NCI-H82 (cell line): ENCODE measurements around the gene GPR132.
"Not testable (repeated sequence)": the region's sequence is repeated elsewhere in the genome, so short reads cannot be mapped to it uniquely, and the experiment has no call there.

Experiments used
- DNase-seq: peaks from one replicate; lab custom pipeline; 2025; lab: John Stamatoyannopoulos, UW

The GPR132 gene, protein sequence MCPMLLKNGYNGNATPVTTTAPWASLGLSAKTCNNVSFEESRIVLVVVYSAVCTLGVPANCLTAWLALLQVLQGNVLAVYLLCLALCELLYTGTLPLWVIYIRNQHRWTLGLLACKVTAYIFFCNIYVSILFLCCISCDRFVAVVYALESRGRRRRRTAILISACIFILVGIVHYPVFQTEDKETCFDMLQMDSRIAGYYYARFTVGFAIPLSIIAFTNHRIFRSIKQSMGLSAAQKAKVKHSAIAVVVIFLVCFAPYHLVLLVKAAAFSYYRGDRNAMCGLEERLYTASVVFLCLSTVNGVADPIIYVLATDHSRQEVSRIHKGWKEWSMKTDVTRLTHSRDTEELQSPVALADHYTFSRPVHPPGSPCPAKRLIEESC

DNA sequence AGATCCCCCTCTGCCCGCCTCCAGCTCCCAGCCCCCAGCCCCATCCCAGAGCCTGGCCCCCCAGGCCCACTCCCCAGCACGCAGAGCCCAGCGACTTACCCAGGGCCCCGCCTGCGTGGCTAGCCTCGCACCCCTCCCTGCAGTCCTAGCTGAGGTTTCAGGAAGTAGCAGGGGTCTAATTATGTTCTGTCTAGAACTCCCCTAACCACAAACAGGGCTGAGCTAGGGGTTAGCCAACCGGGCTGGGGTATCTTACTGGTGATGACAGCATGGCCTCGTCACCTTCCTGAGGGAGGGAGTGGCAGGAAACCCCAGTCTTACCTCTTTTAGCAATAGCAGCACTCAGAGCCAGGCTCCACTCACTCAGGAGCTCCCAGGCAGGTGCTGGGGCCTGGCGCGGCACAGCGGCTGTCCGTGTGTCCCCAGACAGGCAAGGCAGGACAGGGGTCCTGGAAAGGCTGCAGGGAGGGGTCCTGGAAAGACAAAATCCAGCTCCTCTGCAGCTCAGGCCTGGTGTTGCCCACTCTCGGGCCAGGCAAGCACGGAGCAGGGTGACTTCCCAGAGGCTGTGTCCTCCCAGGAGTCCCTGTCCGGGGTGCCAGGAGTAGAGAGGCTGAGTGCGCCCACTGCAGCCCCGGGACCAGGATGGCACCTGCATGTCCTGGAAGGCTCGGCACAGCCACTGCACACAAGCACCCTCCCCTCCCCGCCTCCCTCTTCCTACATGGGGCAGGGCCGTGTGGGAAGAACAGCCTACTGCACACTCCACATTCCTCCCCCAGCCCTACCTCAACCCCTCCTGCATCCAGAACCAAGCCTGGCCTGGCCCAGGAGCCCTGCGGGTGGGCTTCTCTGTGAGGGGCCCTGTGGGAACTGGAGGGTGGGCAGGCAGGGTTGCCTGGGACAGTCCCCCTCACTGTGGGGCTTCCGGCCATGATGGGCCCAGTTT lies at the start of gene GPR132:
Gene GPR132 (minus strand): TSS at position 151 of the 949 bp plus-strand sequence. CDS start 10,010 bp downstream, outside the sequence.
- no peak for DNase-seq

DNA sequence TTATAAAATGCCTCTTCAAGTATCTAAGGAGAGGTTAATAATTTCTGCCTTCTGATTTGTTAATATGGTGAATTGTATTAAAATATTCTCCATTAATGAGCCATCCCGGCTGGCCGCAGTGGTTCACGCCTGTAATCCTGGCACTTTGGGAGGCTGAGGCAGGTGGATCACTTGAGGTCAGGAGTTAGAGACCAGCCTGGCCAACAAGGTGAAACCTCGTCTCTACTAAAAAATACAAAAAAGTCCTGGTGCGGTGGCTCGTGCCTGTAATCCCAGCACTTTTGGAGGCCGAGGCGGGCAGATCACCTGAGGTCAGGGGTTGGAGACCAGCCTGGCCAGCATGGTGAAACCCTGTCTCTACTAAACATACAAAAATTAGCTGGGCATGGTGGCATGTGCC lies 44.0 kb upstream of the GPR132 start:
- DNase-seq = not testable (repeated sequence)

- no peak for DNase-seq
Observed at GRCh38 chr14:105108516-105108864, 43.3 kb upstream of the GPR132 start.

DNA sequence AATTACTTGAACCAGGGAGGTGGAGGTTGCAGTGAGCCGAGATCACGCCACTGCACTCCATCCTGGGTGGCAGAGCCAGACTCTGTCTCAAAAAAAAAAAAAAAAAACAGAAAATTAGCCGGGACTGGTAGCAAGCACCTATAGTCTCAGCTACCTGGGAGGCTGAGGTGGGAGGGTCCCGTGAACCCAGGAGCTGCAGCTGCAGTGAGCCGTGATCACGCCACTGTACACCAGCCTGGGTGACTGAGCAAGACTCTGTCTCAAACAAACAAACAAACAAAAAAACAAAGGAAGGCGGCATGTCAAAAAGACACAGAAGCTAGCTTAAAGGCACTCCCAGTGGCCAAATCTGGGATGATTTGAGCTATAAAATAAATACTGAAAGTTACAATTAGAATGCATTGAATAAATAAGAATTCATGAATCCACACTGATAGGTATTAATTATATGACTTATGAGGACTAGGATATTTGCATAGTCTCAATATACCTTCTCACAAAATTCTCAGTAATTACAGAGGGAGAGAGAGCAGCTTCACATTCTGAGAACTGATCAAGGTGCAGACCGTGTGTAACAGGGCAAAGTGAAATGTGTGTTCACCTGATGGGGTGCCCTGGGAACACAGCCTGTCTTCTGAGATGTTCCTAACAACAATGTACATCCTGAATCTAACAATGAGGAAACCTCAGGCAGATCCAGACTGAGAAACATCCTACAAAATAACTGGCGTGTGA lies 42.7 kb upstream of the GPR132 start:
- DNase-seq = no peak

DNA sequence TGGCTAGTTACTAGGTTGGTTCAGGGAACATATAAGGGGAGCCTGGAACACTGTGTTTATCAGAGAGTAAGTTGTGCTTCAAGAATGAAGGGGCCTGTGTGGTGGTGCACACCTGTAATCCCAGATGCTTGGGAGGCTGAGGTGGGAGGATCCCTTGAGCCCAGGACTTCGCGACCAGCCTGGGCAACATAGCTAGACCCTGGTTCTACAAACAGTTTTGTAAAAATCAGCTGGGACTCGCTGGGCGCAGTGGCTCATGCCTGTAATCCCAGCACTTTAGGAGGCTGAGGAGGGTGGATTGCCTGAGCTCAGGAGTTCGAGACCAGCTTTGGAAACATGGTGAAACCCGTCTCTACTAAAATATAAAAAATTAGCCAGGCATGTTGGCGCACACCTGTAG lies 42.1 kb upstream of the GPR132 start:
- no peak for DNase-seq

DNA sequence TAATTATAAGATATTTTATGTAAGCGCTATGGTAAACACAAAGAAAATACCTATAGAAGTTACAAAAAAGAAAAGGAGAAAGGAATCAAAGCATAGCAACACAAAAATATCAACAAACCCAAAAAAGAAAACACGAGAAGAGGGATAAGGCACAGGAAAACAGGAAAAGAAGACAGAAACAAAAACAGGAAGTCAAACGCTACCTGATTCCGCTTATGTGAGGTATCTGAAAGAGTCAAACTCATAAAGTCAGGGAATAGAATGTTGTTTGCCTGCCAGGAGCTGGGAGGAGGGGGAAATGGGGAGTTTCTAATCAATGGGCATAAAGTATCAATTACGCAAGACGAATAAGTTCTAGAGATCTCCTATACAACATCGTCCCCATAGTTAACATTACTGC lies 39.9 kb upstream of the GPR132 start:
- DNase-seq = no peak

DNA sequence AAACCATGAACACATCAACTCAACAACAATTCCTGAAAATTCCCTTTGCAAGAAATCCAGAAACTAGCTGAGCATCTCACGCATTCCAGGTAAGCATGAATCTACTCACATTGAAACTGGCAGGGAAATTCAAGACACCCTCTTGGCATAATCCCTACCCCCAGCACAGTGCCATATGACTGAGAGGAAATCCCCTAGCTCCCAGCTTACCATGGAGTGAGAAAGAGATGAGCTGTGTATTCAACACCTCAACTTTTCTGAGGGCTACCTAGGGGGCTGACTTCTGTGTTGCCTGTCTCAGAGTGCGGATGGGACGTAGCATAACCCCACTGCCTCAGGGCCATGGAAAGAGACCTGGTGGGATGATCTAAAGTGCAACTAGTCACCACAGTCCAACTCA lies 37.7 kb upstream of the GPR132 start:
- DNase-seq = no peak

DNA sequence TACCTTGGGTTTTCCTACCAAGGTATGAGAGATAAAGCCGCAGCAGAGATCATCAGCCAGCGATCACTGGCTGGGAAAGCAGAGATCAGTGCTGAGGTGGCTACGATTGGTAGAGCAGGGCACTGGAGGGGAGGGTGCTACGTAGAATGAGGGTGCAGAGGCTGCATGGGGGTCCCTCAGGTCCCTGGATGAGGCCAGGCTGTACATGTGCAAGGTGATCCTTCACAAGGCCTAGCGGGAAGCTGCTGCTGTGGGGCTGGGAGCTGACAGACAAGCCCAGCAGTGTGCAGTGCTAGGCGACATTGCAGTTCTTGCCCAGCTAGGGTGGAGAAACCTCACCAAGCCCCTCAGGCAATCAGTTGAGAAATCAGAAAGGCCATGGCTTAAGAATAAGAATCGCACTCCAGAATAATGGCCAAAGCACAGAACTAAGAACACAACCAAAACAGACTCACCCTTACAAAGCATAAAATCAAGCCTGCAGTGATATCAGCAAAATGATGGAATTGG lies 37.2 kb upstream of the GPR132 start:
- DNase-seq = no peak

DNA sequence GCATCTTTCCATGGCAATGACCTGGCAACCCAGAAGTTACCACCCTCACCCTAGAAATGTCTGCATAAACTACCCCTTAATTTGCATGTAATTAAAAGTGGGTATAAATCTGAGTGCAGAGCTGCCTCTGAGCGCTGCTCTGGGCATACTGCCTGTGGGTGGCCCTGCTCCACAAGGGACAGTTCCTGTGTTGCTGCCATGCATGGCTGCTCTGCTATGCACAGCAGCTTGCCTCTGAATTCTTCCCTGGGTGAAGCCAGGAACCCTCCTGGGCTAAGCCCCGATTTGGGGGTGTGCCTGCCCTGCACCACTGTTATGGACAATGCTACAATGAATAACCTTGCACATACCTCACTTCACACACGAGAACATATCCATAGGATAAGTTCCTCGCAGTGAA lies 35.7 kb upstream of the GPR132 start:
- no peak for DNase-seq

- no peak for DNase-seq
Observed at GRCh38 chr14:105099778-105100177, 34.5 kb upstream of the GPR132 start.

GRCh38 chr14:105098316-105098715 lies 33.1 kb upstream of the GPR132 start:
- no peak for DNase-seq

DNA sequence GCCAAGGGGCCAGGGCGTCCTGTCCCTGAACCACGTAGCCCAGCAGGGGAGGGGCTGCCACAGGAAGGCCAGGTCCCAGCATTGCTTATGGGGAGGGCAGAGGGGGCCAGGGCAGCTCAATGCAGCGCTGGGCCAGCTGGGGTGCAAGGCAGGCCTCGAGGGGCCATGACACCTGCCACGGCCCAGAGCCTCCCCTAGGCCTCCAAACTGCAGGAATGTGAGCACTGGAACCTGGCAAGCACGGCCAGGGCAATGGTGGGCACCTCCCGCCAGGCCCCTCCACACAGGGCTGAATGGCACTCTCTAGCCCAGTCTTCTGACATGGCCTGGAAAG lies 32.5 kb upstream of the GPR132 start:
- no peak for DNase-seq

- no peak for DNase-seq
Observed at GRCh38 chr14:105096206-105096875, 31.1 kb upstream of the GPR132 start.

- no peak for DNase-seq
Observed at GRCh38 chr14:105095236-105095805, 30.1 kb upstream of the GPR132 start.

DNA sequence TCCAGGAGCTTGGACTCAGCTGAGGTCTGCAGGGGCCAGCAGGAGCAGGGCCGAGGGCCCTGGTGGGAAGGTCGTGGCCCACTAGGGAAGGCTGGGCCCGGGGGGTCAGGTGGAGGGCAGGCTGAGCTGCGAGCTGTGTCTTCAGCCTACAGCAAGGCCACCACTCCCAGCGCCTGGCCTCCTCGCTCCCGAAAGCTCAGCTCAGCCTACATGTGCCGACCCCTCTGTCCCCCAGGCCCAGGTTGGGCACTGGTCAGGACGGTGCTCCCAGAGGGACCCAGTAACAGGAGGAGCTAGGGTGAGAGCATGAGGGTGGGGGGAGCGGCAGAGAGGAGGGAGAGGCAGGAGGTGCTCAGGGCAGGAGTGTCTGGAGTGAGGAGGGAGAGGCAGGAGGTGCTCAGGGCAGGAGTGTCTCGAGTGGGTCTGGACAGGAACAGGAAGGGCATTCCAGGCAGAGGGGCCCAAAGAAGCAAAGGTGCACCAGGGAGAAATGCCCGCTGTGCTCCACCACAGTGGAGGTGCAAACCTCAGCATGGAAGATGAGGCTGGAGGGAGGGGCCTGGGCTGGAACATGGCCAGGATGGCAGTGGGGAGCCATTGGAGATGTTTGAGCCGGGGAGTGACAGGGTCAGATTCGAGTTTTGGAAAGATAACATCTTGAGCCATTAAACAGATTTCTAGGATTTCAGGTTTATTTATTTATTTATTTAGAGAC lies 29.1 kb upstream of the GPR132 start:
- DNase-seq = no peak

- peak; percentile 88 for DNase-seq
Observed at GRCh38 chr14:105093431-105094192, 28.4 kb upstream of the GPR132 start.

DNA sequence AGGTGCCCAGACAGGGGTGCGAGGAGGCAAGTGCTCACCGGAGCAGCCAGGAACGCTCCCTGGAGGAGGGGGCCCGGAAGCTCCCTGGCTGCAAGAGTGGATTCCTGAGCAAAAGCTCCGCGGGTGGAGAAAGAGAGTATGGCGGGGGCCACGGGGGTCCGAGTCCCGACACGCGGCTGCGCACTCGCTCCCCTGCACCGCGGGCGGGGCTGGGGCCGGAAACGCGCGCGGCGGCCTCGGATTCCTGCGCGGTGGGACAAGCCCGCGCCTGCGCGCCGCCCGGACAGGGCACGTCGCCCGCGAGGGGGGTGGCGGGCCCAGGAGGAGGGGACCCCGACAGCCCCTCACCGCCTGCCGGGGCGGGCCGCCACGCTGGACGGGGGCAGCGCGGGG lies 27.8 kb upstream of the GPR132 start:
- peak; percentile 62 for DNase-seq

DNA sequence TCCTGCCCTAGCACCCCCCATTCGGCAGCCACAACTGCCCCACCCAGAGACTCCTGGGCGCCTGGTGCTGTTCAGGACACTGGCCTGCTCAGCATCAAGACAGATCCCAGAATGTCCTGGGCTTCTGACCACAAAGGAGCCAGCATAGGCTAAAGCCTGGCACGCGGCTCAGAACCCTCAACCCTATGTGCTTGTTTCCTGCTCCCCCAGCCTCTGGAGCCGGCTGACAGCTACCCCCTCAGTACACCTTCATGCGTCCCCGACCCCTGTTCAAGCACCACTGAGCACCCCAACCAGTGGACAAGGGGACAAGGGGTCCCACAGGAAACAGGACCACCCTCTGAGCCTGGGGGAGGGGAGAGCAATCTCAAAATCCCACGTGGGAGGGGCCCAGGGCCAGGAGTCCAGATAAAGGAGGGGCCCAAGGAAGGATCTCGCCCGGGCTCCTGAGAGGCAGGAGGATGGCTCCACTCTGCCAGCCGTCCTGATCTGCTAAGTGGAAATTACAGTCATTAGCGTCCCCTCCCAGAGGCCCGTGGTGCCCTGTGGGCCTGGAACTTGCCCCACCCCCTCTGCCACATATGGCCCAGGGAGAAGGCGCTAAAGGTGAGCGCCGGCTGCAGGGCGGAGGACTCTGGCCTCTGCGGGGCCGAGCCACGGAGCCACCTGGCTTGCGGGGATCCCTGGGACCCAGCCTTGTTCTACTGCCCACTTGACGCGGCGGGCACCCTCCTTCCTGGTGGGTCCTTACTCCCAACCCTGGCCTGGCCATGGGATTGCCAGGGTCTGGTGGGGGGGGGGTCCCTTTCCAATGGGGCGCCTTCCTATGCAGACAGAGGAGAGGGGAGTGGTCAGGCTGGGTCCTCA lies 27.2 kb upstream of the GPR132 start:
- DNase-seq = peak; percentile 76
